NCI-H2171 (cell line): ENCODE data around the gene SLC16A12.
"Not testable (repeated sequence)": the region's sequence is repeated elsewhere in the genome, so short reads cannot be mapped to it uniquely, and the experiment has no call there.

ENCODE experiments used
- DNase-seq: peaks from one replicate; lab custom pipeline; 2025; lab: John Stamatoyannopoulos, UW

SLC16A12 gene

GRCh38 chr10:89414879-89415821 is 120.2 kb downstream of the SLC16A12 start:
- no peak for DNase-seq

GRCh38 chr10:89414146-89414878 is 121.1 kb downstream of the SLC16A12 start, which contains the start of gene IFIT5:
IFIT5 (plus strand) TSS chr10:89414568; CDS start chr10:89414799, 231 bp downstream.
- peak; percentile 33 for DNase-seq

GRCh38 chr10:89413398-89413912 is 121.9 kb downstream of the SLC16A12 start:
- no peak for DNase-seq

- DNase-seq: not testable (repeated sequence)
These were observed 123.1 kb downstream of the SLC16A12 start for GRCh38 chr10:89412276-89412675.

- DNase-seq: not testable (repeated sequence)
These were observed 124.3 kb downstream of the SLC16A12 start for GRCh38 chr10:89411135-89411534.

DNA sequence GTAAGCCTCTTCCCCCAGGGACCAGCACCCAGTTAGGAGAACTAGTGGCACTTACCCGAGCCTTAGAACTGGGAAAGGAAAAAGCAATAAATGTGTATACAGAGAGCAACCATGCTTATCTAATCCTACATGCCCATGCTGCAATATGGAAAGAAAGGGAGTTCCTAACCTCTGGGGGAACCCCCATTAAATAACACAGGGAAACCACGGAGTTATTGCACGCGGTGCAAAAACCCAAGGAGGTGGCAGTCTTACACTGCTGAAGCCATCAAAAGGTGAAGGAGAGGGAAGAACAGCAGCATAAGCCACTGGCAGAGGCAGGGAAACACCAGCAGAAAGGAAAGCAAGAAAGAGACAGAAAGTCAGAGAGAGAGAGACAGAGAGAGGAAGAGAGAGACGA is 124.8 kb downstream of the SLC16A12 start:
- not testable (repeated sequence) for DNase-seq

DNA sequence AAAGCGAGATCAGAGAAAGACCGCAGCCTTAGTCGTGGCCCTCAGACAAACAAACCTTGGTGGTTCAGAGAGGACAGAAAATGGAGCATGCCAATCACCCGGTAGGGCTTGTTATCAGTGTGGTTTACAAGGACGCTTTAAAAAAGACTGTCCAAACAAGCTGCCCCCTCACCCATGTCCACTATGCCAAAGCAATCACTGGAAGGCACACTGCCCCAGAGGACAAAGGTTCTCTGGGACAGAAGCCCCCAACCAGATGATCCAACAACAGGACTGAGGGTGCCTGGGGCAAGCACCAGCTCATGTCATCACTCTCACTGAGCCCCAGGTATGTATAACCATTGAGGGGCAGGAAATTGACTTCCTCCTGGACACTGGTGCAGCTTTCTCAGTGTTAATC is 126.1 kb downstream of the SLC16A12 start:
- DNase-seq: not testable (repeated sequence)

- DNase-seq: not testable (repeated sequence)
These were observed 127.6 kb downstream of the SLC16A12 start for GRCh38 chr10:89407792-89408191.

- DNase-seq: not testable (repeated sequence)
These were observed 129.2 kb downstream of the SLC16A12 start for GRCh38 chr10:89406178-89406577.

DNA sequence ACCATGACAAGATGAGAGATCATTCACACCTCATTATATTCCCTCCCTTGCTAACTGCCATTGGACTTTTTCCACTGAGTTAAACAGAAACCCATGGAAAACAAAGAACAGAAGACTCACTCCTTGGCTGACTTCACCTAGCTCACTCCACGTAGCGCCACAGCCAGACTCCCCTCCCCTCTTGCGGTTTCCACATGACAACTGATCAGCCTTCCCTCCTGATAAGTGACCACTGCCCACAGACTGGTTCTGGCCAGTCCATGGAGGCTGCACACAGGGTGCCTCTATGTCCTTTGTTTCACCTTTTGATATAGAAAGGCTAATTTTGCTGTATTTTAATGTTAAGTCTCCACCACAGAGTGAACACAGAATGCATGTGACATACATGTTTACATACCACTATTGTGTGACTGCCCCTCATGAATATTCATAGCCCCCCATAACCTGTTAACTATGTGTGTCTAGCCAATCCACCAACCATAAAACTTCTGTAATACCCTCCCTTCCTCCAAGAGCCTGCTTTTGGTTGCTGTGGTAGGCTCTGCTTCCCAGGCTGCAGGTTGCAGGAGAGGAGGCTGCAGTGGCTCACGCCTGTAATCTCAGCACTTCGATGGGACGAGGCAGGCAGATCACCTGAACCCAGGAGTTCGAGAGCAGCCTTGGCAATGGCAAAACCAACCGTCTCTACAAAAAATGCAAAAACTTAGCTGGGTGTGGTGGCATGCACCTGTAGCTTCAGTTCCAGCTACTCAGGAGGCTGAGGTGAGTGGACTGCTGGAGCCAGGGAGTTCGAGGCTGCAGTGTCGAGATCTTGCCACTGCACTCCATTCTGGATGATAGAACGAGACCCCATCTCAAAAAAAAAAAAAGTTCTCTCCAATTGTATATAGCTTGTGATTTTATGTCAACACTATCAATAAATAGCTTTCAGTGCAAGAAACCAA is 131.0 kb downstream of the SLC16A12 start:
- DNase-seq: no peak

- no peak for DNase-seq
These were observed 132.4 kb downstream of the SLC16A12 start for GRCh38 chr10:89403043-89403442.

- DNase-seq: no peak
These were observed 135.4 kb downstream of the SLC16A12 start for GRCh38 chr10:89399956-89400355.

DNA sequence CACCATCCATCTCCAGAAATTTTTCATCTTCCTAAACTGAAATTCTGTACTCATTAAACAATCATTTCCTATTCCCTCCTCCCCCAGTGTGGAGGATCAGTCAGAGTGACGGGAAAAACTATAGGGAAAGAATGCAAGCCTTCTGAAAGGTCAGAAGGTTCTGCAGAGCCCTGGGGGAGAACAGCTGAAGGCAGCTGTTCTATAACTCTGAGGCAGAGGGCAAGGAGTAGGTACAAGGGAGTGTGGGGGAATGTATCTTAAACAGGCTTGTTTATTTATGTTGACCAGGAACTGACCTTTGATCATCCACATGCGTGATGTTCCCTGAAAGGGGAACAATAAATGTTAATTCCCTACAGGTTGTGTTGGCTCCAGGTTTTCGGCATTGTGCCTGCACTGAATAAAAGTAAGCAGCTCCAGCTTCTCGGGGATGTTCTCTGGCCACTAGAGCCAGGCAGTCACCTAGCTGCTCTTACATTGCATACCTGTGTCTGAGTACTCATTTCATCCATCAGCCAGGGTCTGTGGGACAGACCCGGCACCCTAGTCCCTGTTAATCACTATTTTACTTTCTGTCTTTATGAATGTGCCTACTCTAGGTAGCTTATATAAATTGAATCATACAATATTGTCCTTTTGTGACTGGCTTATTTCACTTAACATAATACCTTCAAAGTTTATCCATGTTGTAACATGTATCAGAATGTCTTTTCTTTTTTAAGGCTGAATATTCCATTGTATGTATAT is 137.2 kb downstream of the SLC16A12 start:
- DNase-seq: no peak

DNA sequence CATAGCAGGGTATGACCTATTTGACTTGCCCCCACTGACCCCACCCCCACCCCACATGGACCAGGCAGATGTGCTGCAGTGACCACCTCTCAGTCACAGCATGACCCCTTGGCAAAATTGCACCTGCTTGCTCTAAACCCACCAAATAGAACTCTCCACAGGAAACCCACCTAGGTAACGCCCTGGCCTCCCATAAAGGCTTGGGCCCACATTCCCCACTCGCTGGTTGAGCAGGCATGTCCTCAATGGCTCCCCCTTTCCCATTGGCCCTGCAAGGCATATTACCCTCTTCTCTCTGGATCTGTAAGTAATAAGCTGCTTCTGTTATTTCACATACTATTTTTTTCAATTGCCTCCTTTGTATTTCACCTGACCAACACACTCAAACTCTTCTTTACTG is 140.3 kb downstream of the SLC16A12 start:
- no peak for DNase-seq

GRCh38 chr10:89393898-89394297 is 141.5 kb downstream of the SLC16A12 start:
- no peak for DNase-seq

- no peak for DNase-seq
These were observed 142.4 kb downstream of the SLC16A12 start for GRCh38 chr10:89392974-89393373.

- no peak for DNase-seq
These were observed 143.3 kb downstream of the SLC16A12 start, which contains the start of gene IFIT1 for GRCh38 chr10:89391907-89392756. IFIT1 (plus strand) TSS chr10:89392623; CDS start chr10:89392713, 90 bp downstream.

DNA sequence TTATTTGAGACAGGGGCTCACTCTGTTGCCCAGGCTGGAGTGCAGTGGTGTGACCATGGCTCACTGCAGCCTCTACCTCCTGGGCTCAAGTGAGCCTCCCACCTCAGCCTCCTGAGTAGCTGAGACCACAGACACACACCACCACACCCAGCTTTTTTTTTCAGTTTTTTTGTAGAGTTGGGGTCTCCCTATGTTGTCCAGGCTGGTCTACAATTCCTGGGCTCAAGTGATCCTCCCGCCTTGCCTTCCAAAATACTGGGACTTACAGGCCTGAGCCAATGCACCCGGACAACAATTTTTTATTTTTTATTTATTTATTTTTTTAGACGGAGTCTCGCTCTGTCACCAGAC is 144.2 kb downstream of the SLC16A12 start:
- not testable (repeated sequence) for DNase-seq

DNA sequence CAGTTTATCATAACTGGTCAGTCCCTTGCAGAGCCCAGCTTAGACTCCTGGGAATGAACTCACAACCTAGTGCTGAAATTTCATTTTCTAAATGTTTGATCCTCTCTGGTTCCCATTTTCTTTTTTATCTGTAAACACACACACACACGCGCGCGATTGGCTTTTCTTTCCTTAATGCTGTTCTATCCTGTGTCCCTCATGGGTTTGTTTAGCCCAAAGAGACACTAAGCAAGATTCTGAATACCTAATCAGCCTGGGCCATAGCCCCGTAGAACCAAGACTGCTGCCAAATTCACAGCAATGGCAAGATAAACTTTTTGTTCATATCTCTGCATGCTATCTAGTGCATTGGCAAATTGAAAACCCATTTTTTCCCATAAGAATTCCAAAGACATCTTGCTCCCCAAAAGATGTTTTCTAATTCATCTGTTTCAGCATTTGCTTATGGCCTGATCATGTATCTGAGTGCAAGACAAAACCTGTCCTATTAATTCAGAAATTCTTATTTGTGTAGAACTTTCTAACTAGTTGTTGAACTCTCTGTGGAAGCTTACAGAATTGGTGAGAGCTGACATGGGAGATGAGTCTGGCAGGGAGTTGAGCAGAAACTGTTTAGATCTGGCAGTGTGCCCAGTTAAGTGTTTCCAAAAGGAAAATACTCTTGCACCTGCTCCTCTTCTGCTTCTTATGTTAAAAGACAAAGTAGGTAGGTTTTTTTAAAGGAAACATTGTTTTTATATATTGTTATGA is 144.7 kb downstream of the SLC16A12 start:
- no peak for DNase-seq
